ENCODE measurements around the gene ARHGDIB.

- no peak for TF ChIP-seq CTCF (IDR thresholded peaks at IDR 0.05)
- no peak for TF ChIP-seq POLR2AphosphoS5 (IDR thresholded peaks at IDR 0.05)
- no peak for TF ChIP-seq POLR2A (IDR thresholded peaks at IDR 0.05)
Observed at GRCh38 chr12:14972816-14973215, 11.4 kb upstream of the ARHGDIB start, which contains the start of gene PDE6H.

Data from stomach (tissue), 4 donors.